ENCODE measurements around the gene OPTC.
A peak's percentile ranks its signal among the peaks of the same experiment; 100 is the strongest.

Gene OPTC

DNA sequence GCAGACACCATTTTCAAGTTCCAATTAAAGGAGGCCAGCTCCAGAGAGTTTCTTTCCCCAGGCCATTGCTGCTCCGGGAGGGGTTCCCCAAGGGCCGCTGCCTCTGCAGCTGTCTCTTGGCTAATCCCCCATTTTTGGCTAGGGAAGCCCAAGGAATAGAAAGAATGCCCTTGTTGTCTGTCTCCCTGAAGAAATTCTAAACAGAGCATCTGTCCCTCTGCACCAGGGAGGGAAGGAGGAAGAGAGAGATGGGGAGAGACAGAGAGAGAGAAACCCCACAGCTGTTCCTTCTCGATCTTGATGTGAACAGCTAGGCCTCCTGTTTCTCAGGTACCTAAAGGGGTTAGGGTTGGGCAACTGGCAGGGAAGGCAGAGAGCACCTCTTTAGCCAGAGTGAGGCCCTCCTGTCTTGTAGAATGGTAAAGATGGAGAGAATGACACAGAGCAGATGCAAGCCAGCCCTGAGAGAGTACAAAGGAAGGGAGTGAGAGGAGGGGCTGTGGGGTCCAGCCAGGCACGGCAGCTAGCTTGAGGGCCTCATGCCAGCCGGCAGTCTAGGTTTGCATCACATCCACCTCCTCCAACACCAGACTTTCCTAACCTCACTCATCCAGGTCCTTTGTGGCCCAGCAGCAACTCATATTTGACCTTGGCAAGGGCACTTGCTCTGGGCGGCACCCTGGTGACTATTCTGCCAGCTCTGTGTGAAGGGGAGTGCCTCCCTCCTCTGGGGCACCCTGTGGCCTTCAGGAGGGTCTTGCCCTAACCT is 13.1 kb downstream of the OPTC start:
- Histone ChIP-seq H3K36me3 (ENCODE audit: control insufficient read depth, insufficient read depth, low read length) (no peaks in the 10 kb centered on the region), H3K27ac (ENCODE audit: low read depth, low read length) (no peak overlapping the region), H3K27me3 (ENCODE audit: control insufficient read depth, insufficient read depth, low read length) (no peaks in the 10 kb centered on the region), H3K9me3 (ENCODE audit: control insufficient read depth, insufficient read depth, low read length) (no peaks in the 10 kb centered on the region), H3K4me1 (ENCODE audit: control insufficient read depth, insufficient read depth, low read length) (peaks cover 31% of the 10 kb centered on the region), H3K9ac (ENCODE audit: low read depth, low read length) (no peak overlapping the region), H3K4me3 (ENCODE audit: low read depth, low read length) (no peak overlapping the region)

DNA sequence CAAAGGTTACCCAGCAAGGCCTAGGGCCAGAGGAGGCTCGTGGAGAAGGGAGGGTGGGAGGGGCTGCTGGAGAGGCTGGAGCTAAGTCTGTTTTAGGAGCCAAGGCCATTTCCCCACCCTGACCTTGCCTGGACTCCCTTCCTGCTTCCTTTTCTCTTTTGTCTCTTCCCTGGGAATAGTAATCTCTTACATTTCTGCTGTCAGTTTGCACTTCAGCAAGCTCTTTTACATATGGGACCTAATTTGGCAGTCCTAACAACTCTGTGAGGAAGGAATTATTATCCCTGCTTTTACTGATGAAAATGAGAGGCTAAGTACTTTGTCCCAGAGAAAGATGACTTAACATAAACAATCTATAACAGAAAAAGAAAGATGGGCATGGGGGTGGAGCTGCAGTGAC is 13.8 kb downstream of the OPTC start:
- H3K4me1 ChIP-seq (ENCODE audit: control insufficient read depth, insufficient read depth, low read length), result peaks cover 35% of the 10 kb centered on the region
- no peak overlapping the region for H3K27ac ChIP-seq (ENCODE audit: low read depth, low read length)
- H3K9me3 ChIP-seq (ENCODE audit: control insufficient read depth, insufficient read depth, low read length), result no peaks in the 10 kb centered on the region
- peaks cover 5% of the 10 kb centered on the region for H3K27me3 ChIP-seq (ENCODE audit: control insufficient read depth, insufficient read depth, low read length)
- no peak overlapping the region for H3K4me3 ChIP-seq (ENCODE audit: low read depth, low read length)
- no peaks in the 10 kb centered on the region for H3K36me3 ChIP-seq (ENCODE audit: control insufficient read depth, insufficient read depth, low read length)
- H3K9ac ChIP-seq (ENCODE audit: low read depth, low read length), result no peak overlapping the region

DNA sequence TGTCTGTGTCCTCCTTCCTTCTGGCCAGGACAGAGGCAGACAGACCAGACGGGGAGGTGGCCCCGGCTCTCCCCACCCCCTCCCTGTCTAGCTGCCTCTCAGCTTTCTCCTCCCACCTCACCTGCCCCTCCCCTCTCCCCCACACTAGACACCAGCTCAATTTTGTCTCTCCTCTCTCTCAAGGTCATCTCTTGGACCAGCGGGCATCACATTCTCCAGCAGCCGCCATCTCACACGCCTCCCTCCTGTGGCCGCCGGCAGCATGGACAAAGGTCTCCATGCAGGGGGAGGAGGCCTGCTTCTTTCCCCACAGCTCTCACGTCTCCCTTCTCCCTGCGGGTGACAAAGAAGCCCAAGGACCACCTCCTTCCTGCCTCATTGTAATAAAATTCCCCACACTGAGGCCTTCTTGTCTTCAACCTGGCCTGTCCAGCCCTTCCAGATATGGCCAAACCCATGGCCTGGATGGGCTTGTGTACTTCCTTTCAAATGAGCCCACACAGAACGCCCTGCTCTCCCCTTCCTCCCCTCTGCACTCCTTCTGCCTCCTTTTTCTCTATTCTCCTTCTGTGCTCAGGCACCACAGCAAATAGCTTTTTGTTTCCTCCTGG is 14.6 kb downstream of the OPTC start:
- no peak overlapping the region for H3K27ac ChIP-seq (ENCODE audit: low read depth, low read length)
- H3K27me3 ChIP-seq (ENCODE audit: control insufficient read depth, insufficient read depth, low read length), result peaks cover 13% of the 10 kb centered on the region
- H3K4me1 ChIP-seq (ENCODE audit: control insufficient read depth, insufficient read depth, low read length), result peaks cover 43% of the 10 kb centered on the region
- no peak overlapping the region for H3K9ac ChIP-seq (ENCODE audit: low read depth, low read length)
- H3K4me3 ChIP-seq (ENCODE audit: low read depth, low read length), result no peak overlapping the region
- no peaks in the 10 kb centered on the region for H3K9me3 ChIP-seq (ENCODE audit: control insufficient read depth, insufficient read depth, low read length)
- H3K36me3 ChIP-seq (ENCODE audit: control insufficient read depth, insufficient read depth, low read length), result no peaks in the 10 kb centered on the region

DNA sequence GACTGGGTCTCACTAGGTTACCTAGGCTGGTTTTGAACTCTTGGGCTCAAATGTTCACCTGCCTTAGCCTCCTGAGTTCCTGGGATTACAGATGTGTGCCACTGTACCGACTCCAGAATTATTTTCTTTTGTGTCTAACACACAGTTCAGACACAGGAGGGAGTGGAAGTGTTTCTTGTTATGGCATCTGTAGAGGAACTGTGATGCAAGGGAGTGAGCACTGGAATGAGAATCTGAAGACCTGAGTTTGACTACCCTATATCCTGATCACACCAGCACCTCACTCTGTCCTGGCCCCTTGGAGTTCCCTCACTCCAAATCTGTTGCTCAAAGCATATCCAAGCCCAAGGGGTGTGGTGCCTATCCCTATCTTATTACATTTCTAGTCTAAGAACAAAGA is 15.2 kb downstream of the OPTC start:
- Histone ChIP-seq H3K4me1 (ENCODE audit: control insufficient read depth, insufficient read depth, low read length) (peaks cover 49% of the 10 kb centered on the region), H3K9ac (ENCODE audit: low read depth, low read length) (no peak overlapping the region), H3K9me3 (ENCODE audit: control insufficient read depth, insufficient read depth, low read length) (no peaks in the 10 kb centered on the region), H3K27ac (ENCODE audit: low read depth, low read length) (no peak overlapping the region), H3K27me3 (ENCODE audit: control insufficient read depth, insufficient read depth, low read length) (peaks cover 19% of the 10 kb centered on the region), H3K4me3 (ENCODE audit: low read depth, low read length) (no peak overlapping the region), H3K36me3 (ENCODE audit: control insufficient read depth, insufficient read depth, low read length) (no peaks in the 10 kb centered on the region)

DNA sequence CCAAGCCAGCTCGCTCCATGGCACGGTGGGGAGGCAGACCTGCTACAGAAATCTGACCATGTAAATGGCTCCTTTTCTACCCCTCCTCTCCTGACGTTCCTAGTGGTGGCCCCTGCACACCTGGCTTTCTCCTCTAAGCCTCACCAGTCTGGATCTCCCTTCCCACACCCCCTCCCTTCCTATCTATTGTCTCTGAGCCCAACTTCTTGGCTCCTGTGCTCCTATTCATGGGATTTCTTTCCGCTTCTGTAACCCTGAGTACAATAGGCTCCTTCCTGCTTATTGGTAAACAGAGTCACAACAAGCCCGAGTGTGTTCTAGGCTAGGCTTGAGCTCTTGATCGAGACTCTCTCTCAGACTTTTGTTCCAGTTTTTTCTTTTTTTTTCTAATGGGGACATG is 17.6 kb downstream of the OPTC start:
- Histone ChIP-seq H3K36me3 (ENCODE audit: control insufficient read depth, insufficient read depth, low read length) (no peaks in the 10 kb centered on the region), H3K9me3 (ENCODE audit: control insufficient read depth, insufficient read depth, low read length) (no peaks in the 10 kb centered on the region), H3K27ac (ENCODE audit: low read depth, low read length) (no peak overlapping the region), H3K9ac (ENCODE audit: low read depth, low read length) (no peak overlapping the region), H3K4me3 (ENCODE audit: low read depth, low read length) (no peak overlapping the region), H3K4me1 (ENCODE audit: control insufficient read depth, insufficient read depth, low read length) (peaks cover 50% of the 10 kb centered on the region), H3K27me3 (ENCODE audit: control insufficient read depth, insufficient read depth, low read length) (peaks cover 40% of the 10 kb centered on the region)

DNA sequence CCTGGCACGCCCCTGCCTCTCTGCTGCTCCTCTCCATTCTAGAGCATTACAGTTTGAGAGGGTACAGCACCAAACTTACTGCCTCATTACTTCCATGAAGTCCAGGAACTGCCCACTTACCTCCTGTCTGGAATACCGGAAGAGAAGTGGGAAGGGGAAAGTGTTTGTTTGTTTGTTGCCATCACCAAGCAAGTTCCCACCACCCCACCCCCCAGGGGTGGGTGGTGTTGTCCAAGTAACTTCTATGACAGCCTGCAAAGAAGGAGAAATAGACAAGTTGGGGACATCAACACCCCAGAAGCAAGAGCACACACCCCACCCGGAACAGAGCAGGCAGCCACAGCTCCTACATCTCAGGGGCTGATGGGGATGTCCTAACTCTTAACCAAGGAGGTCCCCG is 18.0 kb downstream of the OPTC start:
- Histone ChIP-seq H3K4me1 (ENCODE audit: control insufficient read depth, insufficient read depth, low read length) (peaks cover 47% of the 10 kb centered on the region), H3K9ac (ENCODE audit: low read depth, low read length) (no peak overlapping the region), H3K4me3 (ENCODE audit: low read depth, low read length) (no peak overlapping the region), H3K36me3 (ENCODE audit: control insufficient read depth, insufficient read depth, low read length) (no peaks in the 10 kb centered on the region), H3K27me3 (ENCODE audit: control insufficient read depth, insufficient read depth, low read length) (peaks cover 44% of the 10 kb centered on the region), H3K27ac (ENCODE audit: low read depth, low read length) (peak overlapping the region; percentile 48), H3K9me3 (ENCODE audit: control insufficient read depth, insufficient read depth, low read length) (no peaks in the 10 kb centered on the region)

DNA sequence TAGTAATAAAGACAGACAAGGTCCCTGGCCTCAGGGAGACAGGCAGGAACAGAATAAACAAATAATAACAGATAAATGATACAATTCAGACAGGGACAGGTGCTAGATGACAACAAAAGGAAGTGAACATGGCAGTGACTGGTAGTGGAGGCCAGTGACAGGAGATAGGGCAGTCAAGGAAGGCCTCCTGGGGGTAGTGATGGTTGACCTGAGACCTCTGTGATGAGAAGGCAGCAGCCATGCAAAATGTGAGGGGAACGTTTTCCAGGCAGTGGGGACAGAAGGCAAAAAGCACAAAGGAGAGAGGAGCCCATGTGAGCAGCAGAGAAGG is 18.5 kb downstream of the OPTC start:
- H3K27me3 ChIP-seq (ENCODE audit: control insufficient read depth, insufficient read depth, low read length), result peaks cover 50% of the 10 kb centered on the region
- no peaks in the 10 kb centered on the region for H3K9me3 ChIP-seq (ENCODE audit: control insufficient read depth, insufficient read depth, low read length)
- no peak overlapping the region for H3K9ac ChIP-seq (ENCODE audit: low read depth, low read length)
- no peak overlapping the region for H3K4me3 ChIP-seq (ENCODE audit: low read depth, low read length)
- H3K36me3 ChIP-seq (ENCODE audit: control insufficient read depth, insufficient read depth, low read length), result no peaks in the 10 kb centered on the region
- H3K27ac ChIP-seq (ENCODE audit: low read depth, low read length), result peak overlapping the region; percentile 48
- H3K4me1 ChIP-seq (ENCODE audit: control insufficient read depth, insufficient read depth, low read length), result peaks cover 45% of the 10 kb centered on the region

DNA sequence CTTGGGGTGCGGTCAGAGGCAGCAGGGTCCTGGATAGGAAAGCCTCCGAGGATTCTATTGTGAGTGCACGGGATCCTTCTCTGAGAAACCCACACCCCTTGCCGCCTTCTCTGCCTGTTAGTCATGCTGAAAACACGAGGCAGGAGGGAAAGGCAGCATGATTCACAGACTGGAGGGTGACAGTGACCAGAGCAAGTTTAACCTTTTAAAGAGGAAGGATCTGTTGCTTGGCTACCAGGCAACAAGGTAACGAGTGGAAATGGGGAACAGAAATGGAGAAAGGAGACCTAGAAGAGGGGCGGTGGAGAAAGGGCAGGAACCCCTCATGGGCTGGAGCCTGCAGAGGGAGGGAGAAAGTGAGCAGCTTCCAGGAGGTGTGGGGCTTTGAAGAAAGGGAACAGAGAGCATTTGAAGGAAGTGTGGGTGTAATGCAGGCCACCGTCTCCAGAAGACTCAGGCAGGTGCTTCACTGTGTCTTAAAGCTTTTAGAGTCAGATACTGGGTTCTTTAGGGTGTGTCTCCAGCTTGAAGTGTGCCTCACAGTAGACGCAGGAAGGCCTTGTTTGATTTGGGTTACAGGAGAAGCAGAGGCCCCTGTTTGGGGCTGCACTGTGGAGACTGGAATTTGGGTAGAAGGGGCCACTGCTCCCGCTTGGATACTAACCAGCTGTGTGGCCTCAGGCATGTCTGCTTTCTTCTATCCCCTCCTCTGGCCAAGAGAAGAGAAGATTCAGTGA is 19.1 kb downstream of the OPTC start:
- H3K4me3 ChIP-seq (ENCODE audit: low read depth, low read length), result no peak overlapping the region
- H3K27me3 ChIP-seq (ENCODE audit: control insufficient read depth, insufficient read depth, low read length), result peaks cover 55% of the 10 kb centered on the region
- H3K4me1 ChIP-seq (ENCODE audit: control insufficient read depth, insufficient read depth, low read length), result peaks cover 44% of the 10 kb centered on the region
- H3K9me3 ChIP-seq (ENCODE audit: control insufficient read depth, insufficient read depth, low read length), result no peaks in the 10 kb centered on the region
- no peaks in the 10 kb centered on the region for H3K36me3 ChIP-seq (ENCODE audit: control insufficient read depth, insufficient read depth, low read length)
- H3K9ac ChIP-seq (ENCODE audit: low read depth, low read length), result no peak overlapping the region
- H3K27ac ChIP-seq (ENCODE audit: low read depth, low read length), result peak overlapping the region; percentile 81

DNA sequence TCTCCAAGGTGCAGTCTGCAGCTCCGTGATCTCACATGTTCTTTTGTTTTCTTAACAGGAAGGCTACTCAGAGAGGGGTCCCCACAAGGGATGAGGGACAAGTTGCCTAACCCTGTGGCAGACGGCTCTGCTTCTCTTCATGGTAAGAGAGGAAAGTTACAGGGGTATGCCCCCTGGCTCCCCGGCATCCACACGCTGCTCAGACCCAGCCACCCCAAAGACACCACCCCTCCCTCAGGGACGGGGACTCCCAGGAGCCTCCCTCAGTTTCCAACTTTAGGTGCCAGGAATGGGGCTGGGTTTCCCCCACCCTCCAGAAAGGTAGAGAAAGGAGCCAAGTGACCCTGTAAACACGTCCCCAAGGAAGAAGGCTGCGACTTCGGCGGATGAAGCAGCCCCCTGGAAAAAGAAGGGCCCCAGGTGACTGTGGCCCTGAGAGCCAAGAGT is 19.7 kb downstream of the OPTC start:
- H3K9me3 ChIP-seq (ENCODE audit: control insufficient read depth, insufficient read depth, low read length), result no peaks in the 10 kb centered on the region
- H3K27me3 ChIP-seq (ENCODE audit: control insufficient read depth, insufficient read depth, low read length), result peaks cover 61% of the 10 kb centered on the region
- H3K4me1 ChIP-seq (ENCODE audit: control insufficient read depth, insufficient read depth, low read length), result peaks cover 42% of the 10 kb centered on the region
- H3K27ac ChIP-seq (ENCODE audit: low read depth, low read length), result peak overlapping the region; percentile 81
- no peaks in the 10 kb centered on the region for H3K36me3 ChIP-seq (ENCODE audit: control insufficient read depth, insufficient read depth, low read length)
- peak overlapping the region; percentile 14; the same call in 1 of the 2 replicates for H3K9ac ChIP-seq (ENCODE audit: low read depth, low read length)
- peak overlapping the region; percentile 30; the same call in 1 of the 2 replicates for H3K4me3 ChIP-seq (ENCODE audit: low read depth, low read length)

DNA sequence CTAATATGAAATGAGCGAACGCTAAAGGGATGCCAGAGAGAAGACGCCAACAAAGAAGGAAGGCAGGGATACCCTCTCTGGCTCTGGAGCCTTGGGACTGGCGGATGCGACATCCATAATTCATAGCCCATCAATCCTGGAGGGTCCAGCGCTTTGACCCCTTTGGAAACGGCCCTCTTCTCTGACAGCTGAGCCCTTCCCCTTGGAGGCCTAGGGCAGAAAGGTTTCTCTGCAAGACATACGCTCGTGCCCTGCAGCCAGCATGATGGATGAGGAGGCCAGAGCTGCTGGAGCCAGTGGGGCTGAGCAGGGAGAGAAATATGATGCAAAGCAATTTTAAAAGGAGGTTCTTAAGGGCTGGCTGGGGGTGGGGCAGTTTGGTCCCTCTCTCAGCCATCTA is 22.2 kb downstream of the OPTC start:
- no peaks in the 10 kb centered on the region for H3K36me3 ChIP-seq (ENCODE audit: control insufficient read depth, insufficient read depth, low read length)
- H3K4me3 ChIP-seq (ENCODE audit: low read depth, low read length), result no peak overlapping the region
- peaks cover 60% of the 10 kb centered on the region for H3K4me1 ChIP-seq (ENCODE audit: control insufficient read depth, insufficient read depth, low read length)
- no peaks in the 10 kb centered on the region for H3K9me3 ChIP-seq (ENCODE audit: control insufficient read depth, insufficient read depth, low read length)
- H3K9ac ChIP-seq (ENCODE audit: low read depth, low read length), result no peak overlapping the region
- H3K27me3 ChIP-seq (ENCODE audit: control insufficient read depth, insufficient read depth, low read length), result peaks cover 83% of the 10 kb centered on the region
- no peak overlapping the region for H3K27ac ChIP-seq (ENCODE audit: low read depth, low read length)

DNA sequence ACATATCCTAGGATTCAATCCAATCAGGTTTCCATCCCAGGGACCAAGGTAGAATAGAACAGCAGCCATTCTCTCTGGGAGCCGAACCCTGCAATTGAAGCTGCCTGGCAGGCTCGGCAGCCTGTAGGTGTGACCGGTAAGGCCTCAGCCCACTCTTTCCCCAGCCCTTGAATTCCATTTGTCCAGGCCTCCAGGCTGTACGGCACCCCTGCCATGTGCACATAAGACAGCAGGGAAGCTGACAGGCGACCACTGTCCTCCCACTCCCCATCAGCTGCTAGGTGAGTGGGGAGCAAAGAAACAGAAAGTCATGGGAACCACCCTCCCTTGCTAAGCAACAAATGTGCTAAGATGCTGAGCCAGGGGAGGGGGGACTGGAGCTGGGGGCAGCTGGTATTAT is 23.0 kb downstream of the OPTC start:
- no peak overlapping the region for H3K4me3 ChIP-seq (ENCODE audit: low read depth, low read length)
- H3K36me3 ChIP-seq (ENCODE audit: control insufficient read depth, insufficient read depth, low read length), result no peaks in the 10 kb centered on the region
- H3K9me3 ChIP-seq (ENCODE audit: control insufficient read depth, insufficient read depth, low read length), result no peaks in the 10 kb centered on the region
- no peak overlapping the region for H3K27ac ChIP-seq (ENCODE audit: low read depth, low read length)
- H3K4me1 ChIP-seq (ENCODE audit: control insufficient read depth, insufficient read depth, low read length), result peaks cover 63% of the 10 kb centered on the region
- H3K27me3 ChIP-seq (ENCODE audit: control insufficient read depth, insufficient read depth, low read length), result peaks cover 90% of the 10 kb centered on the region
- H3K9ac ChIP-seq (ENCODE audit: low read depth, low read length), result no peak overlapping the region

Measured in HUES48 (cell line).